GM18873 (cell line): ENCODE data around the gene SLC9A9.
"Not testable (repeated sequence)": the region's sequence is repeated elsewhere in the genome, so short reads cannot be mapped to it uniquely, and the experiment has no call there.

Experiments used
- ATAC-seq: cut with Tn5 transposase; IDR thresholded peaks from one replicate; pipeline ENCODE4 v1.9.1; 2021; ENCODE audit warnings: mild to moderate bottlenecking, moderate library complexity, moderate number of reproducible peaks; ENCODE audit not compliant: unreplicated experiment, low FRiP score

The SLC9A9 gene

DNA sequence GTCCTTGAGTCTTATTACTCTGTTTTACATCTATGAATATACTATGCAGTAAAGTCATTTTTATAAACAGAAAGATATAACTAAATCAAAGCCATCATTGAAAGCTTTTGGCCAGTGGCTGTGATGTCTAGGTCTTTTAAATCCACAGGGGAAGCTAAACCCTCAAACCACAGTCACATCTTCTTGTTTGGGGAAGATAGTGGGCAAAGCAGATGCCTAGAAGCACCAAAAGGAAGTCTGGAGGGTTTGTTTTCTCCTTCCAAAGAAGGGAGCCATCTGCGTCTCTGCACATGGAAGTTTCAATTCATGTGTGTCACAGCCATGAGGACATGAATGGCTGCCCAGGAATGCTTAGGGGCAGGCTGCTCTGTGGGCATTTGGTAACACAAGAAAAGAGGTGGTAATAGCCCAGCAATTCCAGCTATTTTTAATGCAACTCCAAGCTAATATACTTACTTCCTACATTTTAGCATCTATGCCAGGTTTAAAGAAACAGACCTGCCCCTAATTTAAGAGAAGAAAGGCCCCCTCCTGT, 322.2 kb downstream of the SLC9A9 start:
- no peak for ATAC-seq

DNA sequence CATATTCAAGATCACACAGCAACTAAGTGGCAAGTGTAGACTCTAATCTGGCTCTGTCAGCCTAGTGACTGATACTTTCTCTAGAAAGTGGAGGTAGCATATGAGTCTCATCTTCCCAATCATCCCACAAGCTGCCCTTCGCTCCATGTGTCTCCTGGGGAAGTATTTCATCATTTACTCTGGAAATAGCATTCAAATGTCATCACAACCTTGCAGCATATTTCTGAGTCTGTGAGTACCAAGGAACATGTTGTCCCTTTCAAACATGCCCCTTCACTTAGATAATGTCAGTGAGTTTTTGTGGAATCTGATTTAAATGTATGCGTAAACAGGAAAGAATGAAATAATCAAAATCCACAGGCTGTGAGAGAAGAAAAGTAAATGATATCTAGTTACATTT, 322.9 kb downstream of the SLC9A9 start:
- no peak for ATAC-seq

DNA sequence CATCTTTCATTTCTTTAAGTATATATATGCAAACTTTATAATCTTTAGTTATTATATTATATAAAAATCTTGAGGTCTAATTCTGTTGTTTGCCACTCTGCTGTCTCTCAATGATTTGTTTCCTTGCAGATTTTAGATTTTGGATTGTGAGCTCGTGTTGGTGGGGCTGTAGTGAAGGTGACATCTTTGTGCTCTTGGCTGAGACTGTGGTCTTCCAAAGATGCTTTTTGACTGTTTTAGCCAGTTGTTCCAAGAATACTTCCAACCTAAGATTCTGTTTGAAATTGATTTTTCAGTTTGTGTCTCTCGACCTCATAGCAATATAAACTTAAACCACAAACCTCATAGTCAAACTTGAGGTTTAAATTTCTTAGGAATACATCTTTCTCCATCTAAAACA, 326.5 kb downstream of the SLC9A9 start:
- ATAC-seq = no peak

DNA sequence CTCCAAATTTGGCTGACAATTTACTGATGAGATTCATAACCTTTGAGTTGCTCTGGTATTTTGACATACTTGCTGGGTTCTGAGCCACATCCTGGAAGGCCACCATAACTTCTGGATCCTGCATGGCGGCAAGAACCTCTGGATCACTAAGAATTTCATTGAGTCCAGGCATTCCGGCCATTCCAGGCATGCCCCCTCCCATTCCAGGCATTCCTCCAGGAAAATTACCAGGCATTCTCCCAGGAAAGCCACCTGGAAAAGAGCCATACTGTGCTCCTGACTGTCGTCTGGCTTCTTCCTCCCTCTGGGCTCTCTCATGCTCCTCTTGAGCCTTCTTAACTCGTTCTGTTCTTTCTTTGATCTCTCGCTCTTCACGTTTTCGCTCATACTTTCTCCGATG, 331.1 kb downstream of the SLC9A9 start:
- ATAC-seq = not testable (repeated sequence)

DNA sequence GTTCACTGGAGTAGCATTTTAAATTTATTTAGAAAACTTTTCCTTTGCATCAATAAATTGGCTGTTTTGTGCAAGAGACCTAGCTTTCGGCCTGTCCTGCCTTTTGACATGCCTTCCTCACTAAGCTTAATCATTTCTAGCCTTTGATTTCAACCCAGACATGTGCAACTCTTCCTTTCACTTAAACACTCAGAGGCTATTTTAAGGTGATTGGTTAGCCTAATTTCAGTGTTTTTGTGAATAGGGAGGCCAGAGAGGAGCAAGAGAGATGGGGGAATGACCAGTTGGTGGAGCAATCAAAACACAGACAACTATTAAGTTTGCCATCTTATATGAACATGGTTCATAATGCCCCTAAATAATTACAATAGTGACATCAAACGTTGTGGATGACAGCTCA, 333.4 kb downstream of the SLC9A9 start:
- no peak for ATAC-seq

DNA sequence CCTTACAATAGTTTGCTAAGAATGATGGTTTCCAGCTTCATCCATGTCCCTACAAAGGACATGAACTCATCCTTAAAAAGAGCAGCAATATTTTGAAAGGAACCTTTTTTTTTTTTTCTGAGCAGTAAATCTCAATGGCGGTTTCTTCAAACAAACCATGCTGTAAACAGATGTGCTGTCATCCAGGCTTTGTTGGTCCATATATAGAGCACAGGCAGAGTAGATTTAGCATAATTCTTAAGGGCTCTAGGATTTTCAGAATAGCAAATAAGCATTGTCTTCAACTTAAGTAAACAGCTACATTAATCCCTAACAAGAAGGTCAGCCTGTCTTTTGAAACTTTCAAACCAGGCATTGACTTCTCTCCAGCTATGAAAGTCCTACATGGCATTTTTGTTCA, 334.2 kb downstream of the SLC9A9 start:
- no peak for ATAC-seq

DNA sequence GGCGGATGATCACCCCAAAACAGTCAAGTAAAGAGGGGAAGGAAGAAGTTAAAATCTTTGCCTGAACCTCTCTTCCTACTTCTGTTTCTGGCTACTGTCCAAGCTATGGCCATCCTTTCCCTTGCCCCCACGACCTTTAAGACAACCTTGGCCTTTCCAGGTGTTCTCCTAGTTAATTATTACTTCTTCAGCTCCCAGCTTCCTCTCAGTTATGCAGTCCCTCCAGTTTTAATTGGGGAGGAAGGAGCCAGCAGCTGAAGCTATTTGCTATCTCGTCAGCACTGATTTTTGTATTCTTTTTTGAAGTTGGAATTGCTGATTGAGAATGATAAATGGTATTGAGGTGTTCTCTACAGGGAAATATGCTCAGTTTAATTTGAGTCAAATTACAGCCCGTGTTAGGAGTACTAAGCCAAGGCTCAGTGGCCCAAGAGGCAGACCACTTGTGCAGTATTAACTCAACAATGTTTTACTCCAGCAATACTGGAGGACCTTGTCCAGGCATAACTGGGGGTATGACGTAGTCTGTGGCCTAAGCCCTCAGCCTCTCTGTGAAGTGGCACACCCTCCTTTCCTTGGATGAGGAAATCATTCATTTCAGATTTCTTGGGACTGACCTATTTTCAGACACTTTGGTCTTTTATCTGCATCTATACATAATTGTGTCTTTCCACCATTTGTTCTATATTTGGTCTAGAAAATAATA, 336.9 kb downstream of the SLC9A9 start:
- no peak for ATAC-seq

DNA sequence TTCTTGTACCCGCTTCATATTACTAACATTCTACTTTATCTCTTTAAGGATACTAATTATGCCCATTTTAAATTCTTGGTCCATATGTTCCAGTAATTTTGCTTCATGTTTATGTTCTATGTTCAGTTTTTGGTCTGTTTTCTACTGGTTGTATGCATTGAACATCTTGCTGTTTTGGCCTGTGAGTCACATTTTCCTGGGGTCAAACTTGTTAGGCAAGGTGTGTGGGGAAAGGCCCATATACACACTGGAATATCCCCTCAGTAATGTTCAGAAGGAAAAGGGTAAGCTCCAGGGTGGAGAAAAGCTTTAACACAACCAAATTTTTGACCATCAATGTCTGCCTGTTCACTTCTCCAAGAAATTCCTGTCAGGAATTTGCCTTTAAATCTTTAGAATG, 337.7 kb downstream of the SLC9A9 start:
- no peak for ATAC-seq

DNA sequence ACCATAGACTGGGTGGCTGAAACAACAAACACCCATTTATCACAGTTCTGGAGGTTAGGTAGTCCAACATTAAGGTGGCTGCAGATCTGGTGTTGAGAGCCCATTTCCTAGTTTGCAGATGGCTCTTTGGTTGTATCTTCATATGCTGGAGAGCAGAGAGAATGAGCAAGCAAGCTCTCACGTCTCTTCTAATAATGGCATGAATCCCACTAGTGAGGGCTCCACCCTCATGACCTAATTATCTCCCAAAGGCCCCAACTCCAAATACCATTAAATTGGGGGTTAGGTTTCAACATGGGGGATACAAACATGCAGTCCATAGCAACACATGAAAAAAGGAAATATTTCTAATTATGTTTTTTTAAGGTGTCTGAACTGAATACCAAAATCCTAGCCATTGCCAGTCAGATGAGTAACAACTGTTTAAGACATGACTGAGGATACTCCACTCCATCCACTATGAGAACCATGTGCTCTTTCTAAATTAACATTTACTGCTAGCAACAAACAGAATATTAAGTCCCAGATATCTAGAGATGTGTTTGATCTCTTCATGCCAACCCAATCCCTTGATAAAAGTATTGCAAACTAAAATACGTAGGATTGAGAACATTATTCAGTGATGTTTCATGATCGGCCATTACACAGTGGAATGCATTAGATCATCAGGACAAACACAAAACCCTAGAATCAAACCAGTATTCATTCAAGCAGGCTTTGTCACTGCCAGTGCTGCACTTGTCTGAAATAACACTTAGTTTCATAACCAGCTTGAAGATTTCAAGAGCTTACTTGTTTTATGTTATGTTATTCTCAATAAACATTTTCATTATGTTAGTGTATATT, 340.3 kb downstream of the SLC9A9 start:
- ATAC-seq = no peak

DNA sequence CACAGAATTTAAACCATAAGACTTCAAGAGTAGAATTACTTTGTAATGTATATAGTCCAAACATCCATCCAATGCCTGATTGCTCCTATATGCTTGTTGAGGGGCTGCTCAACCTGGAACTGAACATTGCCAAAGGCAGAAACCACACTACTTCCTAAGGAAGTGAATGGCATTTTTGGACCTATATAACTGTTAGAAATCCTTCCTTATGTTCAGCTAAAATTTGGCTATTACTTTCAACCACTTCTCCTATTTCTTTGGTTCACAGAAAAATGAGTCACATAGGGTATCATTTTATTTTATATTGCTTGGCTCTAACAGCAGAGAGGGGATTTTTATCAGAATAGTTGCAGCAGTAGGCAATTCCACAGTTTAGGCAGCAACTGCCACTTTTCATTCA, 342.1 kb downstream of the SLC9A9 start:
- ATAC-seq = no peak

DNA sequence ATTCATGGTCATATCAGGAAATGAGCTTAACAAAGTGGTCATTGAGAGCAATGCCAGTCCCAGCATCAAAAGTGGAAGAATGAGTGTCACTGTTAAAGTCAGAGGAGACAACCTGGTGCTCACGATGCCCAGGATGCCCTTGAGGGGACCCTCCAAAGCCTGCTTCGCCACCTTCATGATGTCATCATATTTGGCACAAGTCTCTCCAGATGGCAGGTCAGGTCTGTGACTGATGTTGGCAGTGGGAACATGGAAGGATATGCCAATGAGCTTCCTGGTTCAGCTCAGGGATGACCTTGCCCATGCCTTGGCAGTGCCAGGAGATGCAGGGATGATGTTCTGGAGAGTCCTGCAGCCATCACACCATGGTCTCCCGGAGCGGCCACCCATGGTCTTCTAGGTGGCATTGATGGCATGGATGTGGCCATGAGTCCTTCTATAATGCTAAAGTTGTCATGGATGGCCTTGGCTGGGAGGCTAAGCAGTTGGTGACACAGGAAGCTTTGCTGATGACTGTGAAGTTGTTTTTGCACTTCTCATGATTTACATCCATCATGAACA, 344.9 kb downstream of the SLC9A9 start:
- ATAC-seq = no peak

DNA sequence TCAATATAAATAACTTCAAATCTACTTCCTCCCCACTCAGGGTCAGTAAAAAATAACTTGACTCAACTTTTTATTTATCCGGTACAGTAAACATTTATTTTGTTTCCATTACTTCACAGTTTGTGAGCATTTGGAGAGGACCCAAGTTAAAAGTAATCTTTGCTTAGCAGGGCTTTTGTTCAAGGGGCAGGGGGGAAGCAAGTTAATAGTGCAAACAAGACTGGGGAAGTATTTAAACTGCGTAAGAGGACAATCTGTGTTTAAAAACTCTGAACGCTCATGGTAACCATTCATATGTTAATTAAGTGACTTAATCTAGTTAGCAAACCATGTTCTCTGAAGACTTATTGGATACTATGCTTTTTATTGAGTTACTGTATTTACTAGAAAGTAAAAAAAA, 346.2 kb downstream of the SLC9A9 start:
- ATAC-seq = no peak

DNA sequence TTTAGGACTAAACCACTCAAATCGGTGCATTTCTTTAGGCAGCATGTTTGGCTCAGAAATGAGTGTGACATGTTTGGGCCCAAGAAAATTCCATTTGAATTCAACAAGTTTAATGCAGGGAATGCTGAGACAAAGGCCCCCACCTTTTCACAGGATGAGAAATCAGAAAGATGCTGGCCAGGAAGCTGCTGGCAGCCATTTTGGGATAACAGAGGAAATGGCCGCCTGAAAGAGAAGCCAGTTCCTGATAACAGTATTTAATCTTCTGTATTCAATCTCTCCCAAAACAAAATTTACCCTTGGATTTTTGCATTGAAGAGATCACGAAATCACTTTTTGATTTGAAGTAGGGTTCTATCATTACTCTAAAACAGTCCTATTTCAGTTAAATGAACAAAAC, 350.9 kb downstream of the SLC9A9 start:
- no peak for ATAC-seq

DNA sequence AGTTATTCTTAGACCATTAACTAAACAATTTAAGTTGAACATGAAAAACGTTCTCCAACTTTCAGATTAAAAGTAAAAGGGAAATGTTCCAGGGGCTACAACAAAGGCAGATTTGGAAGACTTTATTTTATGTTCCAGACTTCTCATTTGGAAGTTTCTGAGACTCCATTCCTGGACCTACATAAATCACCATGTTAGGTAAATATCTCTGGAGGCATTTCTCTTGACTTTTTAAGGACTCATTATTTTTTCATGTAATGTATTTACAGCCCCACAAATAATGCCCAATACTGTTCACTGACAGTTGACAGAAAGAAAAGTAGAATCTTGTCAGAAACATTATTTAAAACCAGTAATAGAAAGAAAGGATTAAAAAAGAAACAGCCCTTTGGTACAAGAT, 352.1 kb downstream of the SLC9A9 start:
- ATAC-seq = no peak

DNA sequence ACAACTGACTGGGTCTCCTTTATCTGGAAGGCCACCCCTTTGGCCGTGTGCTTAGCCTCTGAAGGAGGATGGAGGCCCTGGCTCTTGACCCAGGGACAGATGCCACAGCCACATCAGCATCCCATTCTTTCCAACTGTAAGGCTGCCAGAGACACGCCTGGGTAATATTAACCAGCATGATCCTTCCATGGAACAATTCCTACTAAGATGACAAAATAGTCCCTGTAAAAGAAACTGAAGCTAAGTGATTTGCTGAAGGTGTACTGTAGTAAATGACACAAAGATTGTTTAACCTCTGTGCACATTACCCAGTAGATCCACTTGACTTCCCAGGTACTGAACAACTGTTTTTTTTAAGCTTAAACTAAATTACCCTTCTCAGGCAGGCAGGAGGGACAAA, 352.7 kb downstream of the SLC9A9 start:
- no peak for ATAC-seq

DNA sequence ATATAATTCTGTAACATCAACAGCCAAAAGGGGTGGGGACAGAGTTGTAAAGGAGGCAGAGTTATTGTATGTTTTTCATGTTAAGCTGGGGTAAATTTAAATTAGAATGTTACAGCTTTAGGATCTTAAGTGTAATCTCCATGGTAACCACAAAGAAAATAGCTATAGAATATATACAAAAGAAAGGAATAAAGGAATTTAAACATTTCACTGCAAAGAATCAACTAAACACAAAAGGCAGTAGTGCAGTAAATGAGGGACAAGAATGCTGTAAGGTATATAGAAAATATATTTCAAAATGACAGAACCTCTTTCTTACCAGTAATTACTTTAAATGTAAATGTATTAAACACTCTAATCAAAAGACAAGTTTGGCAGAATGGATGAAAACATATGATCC, 361.7 kb downstream of the SLC9A9 start:
- no peak for ATAC-seq

DNA sequence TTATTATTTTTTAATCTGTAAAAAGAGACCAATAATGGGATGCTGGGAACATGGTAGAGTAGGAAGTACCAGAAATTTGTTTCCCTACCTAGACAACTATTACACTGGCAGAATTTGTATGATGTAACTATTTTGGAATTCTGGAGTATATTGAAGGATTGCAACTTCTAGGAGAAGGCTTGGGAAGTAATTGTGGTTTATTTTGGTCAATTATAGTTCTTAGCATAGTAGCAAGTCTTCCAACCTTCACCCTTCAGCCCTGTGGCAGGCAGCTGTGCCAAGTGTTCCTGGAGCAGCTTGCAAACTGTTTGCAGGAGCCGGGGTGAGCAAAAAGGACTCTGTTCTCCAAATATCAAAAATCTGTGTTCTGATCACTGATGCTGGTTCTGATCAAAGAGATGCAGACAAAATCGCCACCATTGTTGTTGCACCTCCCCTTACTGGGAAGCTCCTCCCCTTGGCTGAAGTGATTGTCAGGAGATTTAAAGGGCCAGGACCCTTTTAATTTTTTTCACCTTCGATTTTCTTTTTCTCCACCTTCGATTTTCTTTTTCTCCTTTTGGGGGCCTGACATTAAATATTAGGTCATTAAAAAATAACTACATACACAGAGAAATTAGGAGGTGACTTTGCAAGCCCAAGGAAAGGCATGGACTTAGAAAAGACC, 363.3 kb downstream of the SLC9A9 start:
- no peak for ATAC-seq

DNA sequence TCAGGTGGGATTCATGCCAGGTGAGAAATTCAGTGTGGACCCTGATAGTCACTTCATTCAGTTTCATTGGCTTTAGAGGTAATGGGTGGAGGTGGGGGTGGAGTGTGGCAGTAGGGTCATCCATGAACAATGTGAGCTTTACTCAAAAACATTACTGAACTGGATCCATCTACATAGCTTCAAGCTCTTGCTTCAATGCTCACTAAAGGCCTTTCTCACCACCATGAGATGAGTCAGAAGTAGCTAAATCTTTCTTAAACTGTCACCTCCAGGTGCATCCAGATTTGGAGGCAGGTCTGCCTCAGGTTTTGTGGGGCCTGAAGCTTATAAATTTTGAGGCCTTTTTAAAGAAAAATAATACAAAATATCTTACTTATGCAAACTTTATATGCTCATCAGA, 365.1 kb downstream of the SLC9A9 start:
- no peak for ATAC-seq

DNA sequence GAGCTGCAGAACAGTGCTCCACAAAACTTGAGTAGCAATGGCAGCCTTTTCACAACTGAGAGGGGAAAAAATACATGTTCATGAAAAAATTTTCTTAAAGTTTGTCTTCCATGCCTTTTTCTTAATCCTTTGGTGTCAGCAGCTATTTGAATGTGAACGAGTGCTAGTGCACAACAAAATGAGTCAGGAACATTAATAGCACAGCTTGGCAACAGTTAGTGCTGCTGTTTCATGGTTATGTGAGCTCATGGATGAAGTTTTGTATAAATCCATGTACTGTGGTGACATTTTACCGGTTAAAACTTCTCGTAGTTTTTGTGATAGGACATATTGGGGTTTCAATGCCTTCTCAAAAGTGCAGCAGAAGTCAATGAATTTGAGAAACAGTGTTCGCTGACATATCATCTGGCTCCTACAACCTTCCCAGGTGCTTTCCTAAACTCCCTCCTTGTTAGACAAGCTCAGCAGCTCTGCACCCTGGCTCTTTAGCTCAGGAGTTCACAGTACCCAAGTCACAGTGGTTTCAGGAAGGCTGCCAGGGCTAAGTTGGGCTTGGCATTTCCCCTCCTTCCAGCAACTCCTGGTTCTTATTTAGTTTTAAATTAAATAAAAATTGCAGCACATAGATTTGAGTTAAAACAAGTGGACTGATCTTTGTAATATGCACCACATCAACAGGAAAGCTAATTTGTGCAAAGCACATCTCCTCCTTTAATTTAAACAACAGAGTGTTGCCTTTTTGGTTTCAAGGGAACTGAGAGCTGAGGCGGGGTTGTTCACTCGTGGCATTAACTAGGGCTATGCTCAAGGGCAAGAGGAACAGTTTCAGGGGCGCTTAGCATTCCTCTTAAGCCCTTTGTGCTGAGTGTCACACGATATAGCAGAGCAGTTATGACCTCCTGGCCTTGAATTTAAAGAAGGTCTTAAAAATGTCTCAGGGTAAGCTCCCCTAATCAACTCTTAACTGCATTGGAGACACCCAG, 365.9 kb downstream of the SLC9A9 start:
- no peak for ATAC-seq

DNA sequence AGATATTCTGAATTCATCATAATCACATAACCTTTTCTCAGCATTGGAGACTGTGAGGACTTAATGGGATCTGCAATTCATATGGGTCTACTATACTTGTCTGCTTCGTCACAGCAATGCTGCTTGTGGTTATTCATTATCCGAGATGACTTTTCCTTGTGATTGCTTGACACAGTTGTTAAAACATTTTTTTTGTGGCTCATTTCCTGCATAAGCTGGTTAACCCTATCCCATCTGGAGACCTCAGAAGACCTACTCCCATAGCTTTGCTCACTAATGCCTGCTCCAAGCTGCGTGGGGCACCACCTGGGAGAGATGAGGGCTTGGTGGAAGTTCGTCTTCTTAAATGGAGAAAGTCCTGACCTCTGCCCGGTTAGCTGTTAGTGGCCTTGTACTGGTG, 367.9 kb downstream of the SLC9A9 start:
- no peak for ATAC-seq
